Endodermal cell (in vitro differentiated cells): Measurements from ENCODE around the gene LIMK1. TPM values are rescaled to one million over a fixed set of nuclear protein-coding genes. Genes with fewer than 3 reads are reported as not detected.
"Not testable (repeated sequence)": the region's sequence is repeated elsewhere in the genome, so short reads cannot be mapped to it uniquely, and the experiment has no call there.

ENCODE experiments used
- DNase-seq: peaks from one replicate; pipeline ENCODE4 v3.0.0-alpha.2; 2017
- H3K27ac ChIP-seq: 2 replicates; pipeline ENCODE4 v1.5.1; 2013; ENCODE audit warnings: mild to moderate bottlenecking, low read depth, low read length, moderate library complexity
- H3K27me3 ChIP-seq: 2 replicates; pipeline ENCODE4 v1.6.1; 2013; ENCODE audit warnings: mild to moderate bottlenecking, low read length, moderate library complexity; ENCODE audit not compliant: insufficient read depth, control insufficient read depth, poor library complexity, severe bottlenecking
- H3K36me3 ChIP-seq: 2 replicates; pipeline ENCODE4 v1.7.0; 2013; ENCODE audit warnings: mild to moderate bottlenecking, low read length, moderate library complexity; ENCODE audit not compliant: control insufficient read depth, insufficient read depth
- H3K4me1 ChIP-seq: one replicate; pipeline ENCODE4 v1.7.0; 2013; ENCODE audit warnings: low read length; ENCODE audit not compliant: control insufficient read depth, insufficient read depth
- H3K4me3 ChIP-seq: 2 replicates; pipeline ENCODE4 v1.5.1; 2013; ENCODE audit warnings: mild to moderate bottlenecking, low read length, moderate library complexity
- H3K9ac ChIP-seq: 2 replicates; pipeline ENCODE4 v1.6.1; 2013; ENCODE audit warnings: mild to moderate bottlenecking, low read length, moderate library complexity; ENCODE audit not compliant: poor library complexity, severe bottlenecking; ENCODE audit errors: extremely low read depth
- H3K9me3 ChIP-seq: 2 replicates; pipeline ENCODE4 v1.6.1; 2013; ENCODE audit warnings: mild to moderate bottlenecking, low read length, moderate library complexity; ENCODE audit not compliant: control insufficient read depth
- H3K27ac Mint-ChIP-seq: 2 replicates; pipeline ENCODE4 v1.8.0; 2020; ENCODE audit warnings: mixed read lengths
- H3K27me3 Mint-ChIP-seq: 2 replicates; pipeline ENCODE4 v1.8.0; 2021; ENCODE audit warnings: mild to moderate bottlenecking, mixed read lengths; ENCODE audit not compliant: insufficient read depth
- H3K36me3 Mint-ChIP-seq: 2 replicates; pipeline ENCODE4 v1.8.0; 2020; ENCODE audit warnings: low read depth, mixed read lengths
- H3K4me1 Mint-ChIP-seq: 2 replicates; pipeline ENCODE4 v1.8.0; 2020; ENCODE audit warnings: mixed read lengths
- H3K4me3 Mint-ChIP-seq: 2 replicates; pipeline ENCODE4 v1.8.0; 2020; ENCODE audit warnings: mild to moderate bottlenecking, moderate library complexity, mixed read lengths
- H3K9me3 Mint-ChIP-seq: 2 replicates; pipeline ENCODE4 v1.8.0; 2020; ENCODE audit warnings: mild to moderate bottlenecking, mixed read lengths
- WGBS, 2 experiments: methylation state at CpG; one replicate each; pipeline versions ENCODE4 v1.1.5 to v1.1.7; 2013; ENCODE audit warnings: missing lambda C conversion rate in 2 of 2, mixed read lengths in 1 of 2; ENCODE audit not compliant: insufficient coverage in 1 of 2, insufficient read length in 1 of 2; 5-methylcytosine and 5-hydroxymethylcytosine counted together
- total RNA-seq, 2 donors: library from RNA; stranded (reverse); fragmentation: NEBNext Ultra II Directional in 1 of 2; extraction: Animal tissue kit (Norgen Biotek cat#: 25700) in 1 of 2; gene quantifications; 2 replicates in 1 of 2; 3 replicates in 1 of 2; pipeline ENCODE4 v1.2.1, GENCODE V29; 2021
- TF ChIP-seq, protein P1 (sequence below): fragments of 200-600 bp; sonication (generic); conservative IDR thresholded peaks from 2 replicates; pipeline ENCODE4 v1.5.0; 2021; ENCODE audit warnings: antibody characterized with exemption, mild to moderate bottlenecking

The LIMK1 gene
- total RNA-seq, 2 donors from 2014 or later = 83.9 TPM

DNA sequence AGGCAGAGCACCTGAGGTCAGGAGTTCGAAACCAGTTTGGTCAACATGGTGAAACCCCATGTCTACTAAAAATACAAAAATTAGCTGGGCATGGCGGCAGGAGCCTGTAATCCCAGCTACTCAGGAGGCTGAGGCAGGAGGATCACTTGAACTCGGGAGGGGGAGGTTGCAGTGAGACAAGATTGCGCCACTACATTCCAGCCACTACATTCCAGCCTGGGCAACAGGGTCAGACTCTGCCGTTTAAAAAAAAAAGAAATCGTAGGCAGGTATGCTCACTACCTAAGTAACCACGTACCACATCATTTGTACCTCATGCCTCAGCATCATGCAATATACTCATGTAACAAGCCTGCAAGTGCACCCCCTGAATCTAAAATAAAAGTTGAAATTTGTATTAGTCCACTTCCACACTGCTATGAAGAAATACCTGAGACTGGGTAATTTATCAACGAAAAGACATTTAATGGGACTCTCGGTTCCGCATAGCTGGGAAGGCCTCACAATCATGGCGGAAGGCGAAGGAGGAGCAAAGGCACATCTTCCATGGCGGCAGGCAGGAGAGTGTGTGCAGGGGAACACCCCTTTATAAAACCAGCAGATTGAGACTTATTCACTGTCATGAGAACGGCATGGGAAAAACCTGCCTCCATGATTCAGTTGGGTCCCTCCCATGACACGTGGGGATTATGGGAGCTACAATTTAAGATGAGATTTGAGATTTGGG lies 82.4 kb downstream of the LIMK1 start:
- Histone ChIP-seq H3K9me3 (no peaks in the 10 kb centered on the region), H3K4me3 (no peak overlapping the region), H3K27me3 (no peaks in the 10 kb centered on the region), H3K27ac (no peak overlapping the region), H3K4me1 (no peaks in the 10 kb centered on the region), H3K9ac (no peak overlapping the region), H3K36me3 (no peaks in the 10 kb centered on the region)
- H3K36me3 Mint-ChIP-seq = peaks cover 5% of the 10 kb centered on the region
- WGBS, 2 experiments = 97 to 98% methylated on average over 13 to 15 of the region's 15 CpGs
- peaks cover 6% of the 10 kb centered on the region for H3K9me3 Mint-ChIP-seq
- TF ChIP-seq, protein P1, sequence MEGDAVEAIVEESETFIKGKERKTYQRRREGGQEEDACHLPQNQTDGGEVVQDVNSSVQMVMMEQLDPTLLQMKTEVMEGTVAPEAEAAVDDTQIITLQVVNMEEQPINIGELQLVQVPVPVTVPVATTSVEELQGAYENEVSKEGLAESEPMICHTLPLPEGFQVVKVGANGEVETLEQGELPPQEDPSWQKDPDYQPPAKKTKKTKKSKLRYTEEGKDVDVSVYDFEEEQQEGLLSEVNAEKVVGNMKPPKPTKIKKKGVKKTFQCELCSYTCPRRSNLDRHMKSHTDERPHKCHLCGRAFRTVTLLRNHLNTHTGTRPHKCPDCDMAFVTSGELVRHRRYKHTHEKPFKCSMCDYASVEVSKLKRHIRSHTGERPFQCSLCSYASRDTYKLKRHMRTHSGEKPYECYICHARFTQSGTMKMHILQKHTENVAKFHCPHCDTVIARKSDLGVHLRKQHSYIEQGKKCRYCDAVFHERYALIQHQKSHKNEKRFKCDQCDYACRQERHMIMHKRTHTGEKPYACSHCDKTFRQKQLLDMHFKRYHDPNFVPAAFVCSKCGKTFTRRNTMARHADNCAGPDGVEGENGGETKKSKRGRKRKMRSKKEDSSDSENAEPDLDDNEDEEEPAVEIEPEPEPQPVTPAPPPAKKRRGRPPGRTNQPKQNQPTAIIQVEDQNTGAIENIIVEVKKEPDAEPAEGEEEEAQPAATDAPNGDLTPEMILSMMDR = no peak
- no peak for DNase-seq
- H3K4me1 Mint-ChIP-seq = peaks cover 10% of the 10 kb centered on the region
- no peak overlapping the region for H3K4me3 Mint-ChIP-seq
- no peaks in the 10 kb centered on the region for H3K27me3 Mint-ChIP-seq
- H3K27ac Mint-ChIP-seq = no peak overlapping the region

DNA sequence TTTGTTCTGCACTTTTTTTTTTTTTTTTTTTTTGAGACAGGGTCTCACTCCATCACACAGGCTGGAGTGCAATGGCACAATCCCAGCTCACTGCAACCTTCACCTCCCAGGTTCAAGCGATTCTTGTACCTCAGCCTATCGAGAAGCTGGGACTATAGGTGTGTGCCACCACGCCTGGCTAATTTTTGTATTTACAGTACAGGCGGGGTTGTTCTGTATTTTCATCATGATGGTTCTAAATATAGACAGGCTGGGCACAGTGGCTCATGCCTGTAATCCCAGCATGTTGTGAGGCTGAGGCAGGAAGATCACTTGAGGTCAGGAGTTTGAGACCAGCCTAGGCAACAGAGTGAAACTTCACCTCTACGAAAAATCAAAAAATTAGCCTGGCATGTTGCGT lies 83.7 kb downstream of the LIMK1 start:
- DNase-seq, H3K27ac Mint-ChIP-seq, H3K4me1 ChIP-seq, H3K9me3 ChIP-seq, H3K4me1 Mint-ChIP-seq, H3K27ac ChIP-seq, H3K9me3 Mint-ChIP-seq, H3K36me3 ChIP-seq, H3K4me3 Mint-ChIP-seq, H3K27me3 Mint-ChIP-seq, H3K9ac ChIP-seq, H3K36me3 Mint-ChIP-seq, H3K27me3 ChIP-seq, H3K4me3 ChIP-seq: not testable (repeated sequence)
- WGBS, 2 experiments = 96 to 97% methylated on average over 6 of the region's 6 CpGs

Other genes with a start within 250 kb of the LIMK1 start
- gene METTL27, start 241.3 kb upstream of the LIMK1 start, total RNA-seq = 10 to 100 TPM; 20.9 to 22.2 TPM
- gene TMEM270, start 222.6 kb upstream of the LIMK1 start, total RNA-seq = not detected
- gene ELN, start 55.6 kb upstream of the LIMK1 start, total RNA-seq = 1 to 10 TPM in 1 of 2 donors, under 1 TPM in 1; 0.70 to 1.6 TPM
- 100 to 1,000 TPM; 305 to 346 TPM for gene EIF4H, start 90.6 kb downstream of the LIMK1 start, total RNA-seq
- gene LAT2, start 126.2 kb downstream of the LIMK1 start, total RNA-seq = 1 to 10 TPM in 1 of 2 donors, under 1 TPM in 1; 0.55 to 1.0 TPM
- gene RFC2, start 170.6 kb downstream of the LIMK1 start, total RNA-seq = 10 to 100 TPM; 56.7 to 71.6 TPM
- gene CLIP2, start 205.6 kb downstream of the LIMK1 start, total RNA-seq = 10 to 100 TPM; 44.3 to 57.2 TPM